A549 (cell line): Measurements from ENCODE around the gene BASP1. TPM values are rescaled to one million over a fixed set of nuclear protein-coding genes. Genes with fewer than 3 reads are reported as not detected.

Experiments used
- ATAC-seq, 2 experiments: fragments of 200-7000 bp in 1 of 2; fragments of >200 bp in 1 of 2; cut with Nextera tagmentation in 1 of 2; cut with Tn5 transposase in 1 of 2; 3 replicates each; pipeline versions ENCODE4 v1.8.0 to v1.9.1; 2018 to 2020; ENCODE audit warnings: mild to moderate bottlenecking in 1 of 2, moderate library complexity in 1 of 2
- CTCF ChIA-PET: fragments of 300-600 bp; sonication (Branson Sonifier 250); formaldehyde crosslinking; extraction: SDS; loops from one replicate; lab custom pipeline; 2021; ENCODE audit warnings: antibody characterized with exemption, inconsistent platforms; lab: Yijun Ruan, JAX
- POLR2A ChIA-PET: fragments of 350-600 bp; formaldehyde crosslinking; extraction: SDS; loops from one replicate; lab custom pipeline; 2021; ENCODE audit warnings: antibody characterized with exemption, inconsistent platforms; lab: Yijun Ruan, JAX
- DNase-seq, 2 experiments: peaks; one replicate each; pipeline versions ENCODE4 v3.0.0 to v3.0.0-alpha.2; 2011 to 2016; ENCODE audit warnings: low read depth in 1 of 2, low spot score in 1 of 2
- FAIRE-seq: peaks from 2 replicates; lab custom pipeline; 2011; peaks lifted over from hg19 to GRCh38; lab: Jason Lieb, UNC
- H3K27ac ChIP-seq, 2 experiments: fragments of >200 bp; sonication (Bioruptor Twin); formaldehyde crosslinking; 3 replicates each; pipeline ENCODE4 v1.5.1; 2016 to 2017
- H3K4me1 ChIP-seq: fragments of >200 bp; sonication (Bioruptor Twin); formaldehyde crosslinking; 3 replicates; pipeline ENCODE4 v1.6.1; 2016
- H3K4me2 ChIP-seq: fragments of >200 bp; sonication (Bioruptor Twin); formaldehyde crosslinking; 3 replicates; pipeline ENCODE4 v1.6.1; 2016
- H3K4me3 ChIP-seq: fragments of >200 bp; sonication (Bioruptor Twin); formaldehyde crosslinking; 3 replicates; pipeline ENCODE4 v1.5.1; 2016
- H3K9me3 ChIP-seq: fragments of >200 bp; sonication (Bioruptor Twin); formaldehyde crosslinking; 3 replicates; pipeline ENCODE4 v1.6.1; 2016
- ATOH8 ChIP-seq: fragments of 250-450 bp; sonication (Bioruptor Pico); IDR thresholded peaks from 2 replicates; pipeline ENCODE4 v1.5.0; 2020; ENCODE audit warnings: low read depth, mild to moderate bottlenecking, moderate library complexity
- BCL3 ChIP-seq: fragments of >200 bp; sonication (Bioruptor Twin); formaldehyde crosslinking; IDR thresholded peaks from 3 replicates; pipeline ENCODE4 v1.6.1; 2016
- CTCF ChIP-seq: fragments of >200 bp; sonication (Bioruptor Twin); formaldehyde crosslinking; IDR thresholded peaks from 3 replicates; pipeline ENCODE4 v1.5.1; 2016
- E2F6 ChIP-seq: IDR thresholded peaks from 2 replicates; pipeline ENCODE4 v1.6.1; 2012; ENCODE audit warnings: low read depth, borderline replicate concordance
- EP300 ChIP-seq, 2 experiments: fragments of >200 bp; sonication (Bioruptor Twin); formaldehyde crosslinking; IDR thresholded peaks; 2 replicates in 1 of 2; 3 replicates in 1 of 2; pipeline ENCODE4 v1.6.1; 2016 to 2017
- FOSB ChIP-seq: fragments of 250-450 bp; sonication (Bioruptor Pico); IDR thresholded peaks from 2 replicates; pipeline ENCODE4 v1.5.0; 2020; ENCODE audit warnings: mild to moderate bottlenecking, moderate library complexity
- FOSL2 ChIP-seq, 2 experiments: fragments of 450-650 bp in 1 of 2; fragments of >200 bp in 1 of 2; sonication (Bioruptor Twin) in 1 of 2; formaldehyde crosslinking; IDR thresholded peaks; 2 replicates each; pipeline versions ENCODE4 v1.5.0 to v1.6.1; 2016 to 2020; ENCODE audit warnings: mild to moderate bottlenecking in 1 of 2, moderate library complexity in 1 of 2
- FOXS1 ChIP-seq: fragments of 250-450 bp; sonication (Bioruptor Pico); IDR thresholded peaks from 2 replicates; pipeline ENCODE4 v1.5.0; 2020; ENCODE audit warnings: mild to moderate bottlenecking, moderate library complexity
- HDAC2 ChIP-seq: fragments of 200-600 bp; sonication (generic); IDR thresholded peaks from 2 replicates; pipeline ENCODE4 v1.6.1; 2016
- HES2 ChIP-seq: fragments of >200 bp; sonication (Bioruptor Twin); formaldehyde crosslinking; IDR thresholded peaks from 2 replicates; pipeline ENCODE4 v1.6.1; 2016
- MAFK ChIP-seq: fragments of 450-650 bp; IDR thresholded peaks from 2 replicates; pipeline ENCODE4 v1.6.1; 2014; ENCODE audit not compliant: partially characterized antibody
- MAX ChIP-seq: IDR thresholded peaks from 2 replicates; pipeline ENCODE4 v1.6.1; 2012
- NR3C1 ChIP-seq: fragments of >200 bp; sonication (Bioruptor Twin); formaldehyde crosslinking; IDR thresholded peaks from 3 replicates; pipeline ENCODE4 v1.6.1; 2017
- PHF8 ChIP-seq: fragments of 200-600 bp; sonication (generic); IDR thresholded peaks from 2 replicates; pipeline ENCODE4 v1.6.1; 2016; ENCODE audit warnings: low read depth, mild to moderate bottlenecking, antibody characterized with exemption, moderate library complexity, borderline replicate concordance
- RAD21 ChIP-seq, 2 experiments: fragments of >200 bp in 1 of 2; sonication (Bioruptor Twin) in 1 of 2; formaldehyde crosslinking in 1 of 2; IDR thresholded peaks in 1 of 2; conservative IDR thresholded peaks in 1 of 2; 2 replicates in 1 of 2; 3 replicates in 1 of 2; pipeline ENCODE4 v1.6.1; 2012 to 2018; ENCODE audit warnings: inconsistent platforms in 1 of 2
- RARB ChIP-seq: fragments of 250-450 bp; sonication (Bioruptor Pico); IDR thresholded peaks from 2 replicates; pipeline ENCODE4 v1.8.0; 2021; ENCODE audit warnings: mild to moderate bottlenecking, moderate library complexity
- RCOR1 ChIP-seq: fragments of 150-350 bp; IDR thresholded peaks from 2 replicates; pipeline ENCODE4 v1.6.1; 2014; ENCODE audit warnings: antibody characterized with exemption, low read length, low read depth
- RFX5 ChIP-seq: fragments of 450-650 bp; IDR thresholded peaks from 2 replicates; pipeline ENCODE4 v1.7.1; 2014; ENCODE audit warnings: antibody characterized with exemption, mild to moderate bottlenecking, moderate library complexity
- SMC3 ChIP-seq: fragments of >200 bp; sonication (Bioruptor Twin); formaldehyde crosslinking; IDR thresholded peaks from 3 replicates; pipeline ENCODE4 v1.6.1; 2018; ENCODE audit warnings: inconsistent platforms
- WGBS: methylation state at CpG from one replicate; pipeline ENCODE4 v1.1.6; 2017; ENCODE audit errors: missing lambda C conversion rate; 5-methylcytosine and 5-hydroxymethylcytosine counted together
- polyA plus RNA-seq, 4 experiments: library from polyadenylated mRNA; depleted of rRNA in 3 of 4; stranded (reverse); fragments of >200 nt; fragmentation: RNase III in 1 of 4; extraction: RNeasy Plus Mini Kit Qiagen cat#74134 plus additional on column Dnase treatment in 1 of 4; gene quantifications; 2 replicates in 3 of 4; 3 replicates in 1 of 4; pipeline ENCODE4 v1.2.3, GENCODE V29; 2011 to 2017

Gene BASP1
- polyA plus RNA-seq, 2 of the 4 experiments (the other 2 are of a cell fraction): 391 to 454 TPM

GRCh38 chr5:17189381-17190036 is 27.9 kb upstream of the BASP1 start:
- Histone ChIP-seq H3K27ac (peak overlapping the region; percentile 8 to 75; a peak in 5 of 6 replicates), H3K4me3 (no peak overlapping the region), H3K9me3 (no peaks in the 10 kb centered on the region), H3K4me1 (peaks cover 51% of the 10 kb centered on the region), H3K4me2 (peak overlapping the region; percentile 30)
- ChIA-PET CTCF (interaction anchor here (0.6 to 4.1 kb wide), 115 partner anchors 8 to 1125 kb away, joined by 3 to 54 read pairs (median 5); no protein-coding TSS in a partner anchor), POLR2A (interaction anchor here (2.6 kb wide), 1 partner anchor 253 kb away, joined by 7 read pairs; the partner anchor contains the start of gene MYO10)
- peak; percentile 49 to 83 for DNase-seq
- TF ChIP-seq NR3C1: no peak
- TF ChIP-seq SMC3: peak; percentile 82
- TF ChIP-seq FOSB (CRISPR knock-in tag): no peak
- TF ChIP-seq RFX5: no peak
- TF ChIP-seq ATOH8: no peak
- TF ChIP-seq EP300 (IDR thresholded peaks at IDR 0.05): no peak
- peak; percentile 91 for TF ChIP-seq CTCF
- TF ChIP-seq RAD21 (conservative IDR thresholded peaks at IDR 0.05 in 1 of 2, IDR thresholded peaks at IDR 0.05 in 1 of 2): peak; percentile 86 to 95
- ATAC-seq: peak; percentile 64 to 79
- no peak for FAIRE-seq
- 31% methylated on average over 13 of the region's 13 CpGs for WGBS

GRCh38 chr5:17190242-17190778 is 27.1 kb upstream of the BASP1 start:
- H3K4me1 ChIP-seq: peaks cover 47% of the 10 kb centered on the region
- H3K27ac ChIP-seq: peak overlapping the region; percentile 8 to 75; a peak in 5 of 6 replicates
- CTCF ChIA-PET: interaction anchor here (0.6 to 4.1 kb wide), 135 partner anchors 9 to 1130 kb away, joined by 3 to 54 read pairs (median 5); no protein-coding TSS in a partner anchor
- H3K4me2 ChIP-seq: peak overlapping the region; percentile 30
- ATAC-seq: peak; percentile 16 to 61; a peak in 3 of 6 replicates
- TF ChIP-seq SMC3 (peak; percentile 81), CTCF (peak; percentile 97), MAFK (peak; percentile 30), HDAC2 (no peak), MAX (peak; percentile 49), RARB (CRISPR knock-in tag) (no peak), E2F6 (peak; percentile 29; the same call in 1 of the 2 replicates), RAD21 (conservative IDR thresholded peaks at IDR 0.05 in 1 of 2, IDR thresholded peaks at IDR 0.05 in 1 of 2) (peak; percentile 93 to 94), PHF8 (no peak), FOXS1 (CRISPR knock-in tag) (no peak), FOSL2 (IDR thresholded peaks at IDR 0.05) (no peak), FOSL2 (CRISPR knock-in tag; IDR thresholded peaks at IDR 0.05) (peak; percentile 56), HES2 (no peak), RCOR1 (no peak), BCL3 (no peak)
- TF ChIP-seq, all 56 proteins: peak for 7
- DNase-seq (peak; percentile 33 to 66), FAIRE-seq (peak; percentile 76)
- Histone ChIP-seq H3K9me3 (no peaks in the 10 kb centered on the region), H3K4me3 (no peak overlapping the region)
- POLR2A ChIA-PET: interaction anchor here (2.6 kb wide), 1 partner anchor 254 kb away, joined by 7 read pairs; the partner anchor contains the start of gene MYO10
- 11% methylated on average over 4 of the region's 4 CpGs for WGBS
